ENCODE results near the gene DDC. TPM values are rescaled to one million over a fixed set of nuclear protein-coding genes. Genes with fewer than 3 reads are reported as not detected.
A peak's percentile ranks its signal among the peaks of the same experiment; 100 is the strongest.

DDC gene
- total RNA-seq, 1 donor from 2014 or later, result 3.0 TPM

- intact Hi-C loops (cut with DNase I), result no loop called here
- DNase-seq, result no peak
- H3K27ac ChIP-seq, result no peak overlapping the region
- H3K36me3 ChIP-seq, result no peaks in the 10 kb centered on the region
- H3K27me3 ChIP-seq (ENCODE audit: low read depth), result no peaks in the 10 kb centered on the region
- TF ChIP-seq, protein P1, sequence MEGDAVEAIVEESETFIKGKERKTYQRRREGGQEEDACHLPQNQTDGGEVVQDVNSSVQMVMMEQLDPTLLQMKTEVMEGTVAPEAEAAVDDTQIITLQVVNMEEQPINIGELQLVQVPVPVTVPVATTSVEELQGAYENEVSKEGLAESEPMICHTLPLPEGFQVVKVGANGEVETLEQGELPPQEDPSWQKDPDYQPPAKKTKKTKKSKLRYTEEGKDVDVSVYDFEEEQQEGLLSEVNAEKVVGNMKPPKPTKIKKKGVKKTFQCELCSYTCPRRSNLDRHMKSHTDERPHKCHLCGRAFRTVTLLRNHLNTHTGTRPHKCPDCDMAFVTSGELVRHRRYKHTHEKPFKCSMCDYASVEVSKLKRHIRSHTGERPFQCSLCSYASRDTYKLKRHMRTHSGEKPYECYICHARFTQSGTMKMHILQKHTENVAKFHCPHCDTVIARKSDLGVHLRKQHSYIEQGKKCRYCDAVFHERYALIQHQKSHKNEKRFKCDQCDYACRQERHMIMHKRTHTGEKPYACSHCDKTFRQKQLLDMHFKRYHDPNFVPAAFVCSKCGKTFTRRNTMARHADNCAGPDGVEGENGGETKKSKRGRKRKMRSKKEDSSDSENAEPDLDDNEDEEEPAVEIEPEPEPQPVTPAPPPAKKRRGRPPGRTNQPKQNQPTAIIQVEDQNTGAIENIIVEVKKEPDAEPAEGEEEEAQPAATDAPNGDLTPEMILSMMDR (IDR thresholded peaks at IDR 0.05), result no peak
- no peak for ATAC-seq
- H3K9me3 ChIP-seq, result no peaks in the 10 kb centered on the region
- H3K4me3 ChIP-seq, result no peak overlapping the region
- H3K4me1 ChIP-seq, result peaks cover 5% of the 10 kb centered on the region
These were observed 110.2 kb downstream of the DDC start for GRCh38 chr7:50454968-50455367.

- H3K4me3 ChIP-seq, result peak overlapping the region; percentile 79
- peak; percentile 62 to 66 for ATAC-seq
- peaks cover 15% of the 10 kb centered on the region for H3K36me3 ChIP-seq
- DNase-seq, result peak; percentile 61
- no peaks in the 10 kb centered on the region for H3K9me3 ChIP-seq
- TF ChIP-seq, protein P1 (IDR thresholded peaks at IDR 0.05), result no peak
- intact Hi-C loops (cut with DNase I), result no loop called here
- peak overlapping the region; percentile 85 for H3K27ac ChIP-seq
- H3K4me1 ChIP-seq, result peaks cover 15% of the 10 kb centered on the region
- no peaks in the 10 kb centered on the region for H3K27me3 ChIP-seq (ENCODE audit: low read depth)
These were observed 114.6 kb downstream of the DDC start for GRCh38 chr7:50450590-50451032.

DNA sequence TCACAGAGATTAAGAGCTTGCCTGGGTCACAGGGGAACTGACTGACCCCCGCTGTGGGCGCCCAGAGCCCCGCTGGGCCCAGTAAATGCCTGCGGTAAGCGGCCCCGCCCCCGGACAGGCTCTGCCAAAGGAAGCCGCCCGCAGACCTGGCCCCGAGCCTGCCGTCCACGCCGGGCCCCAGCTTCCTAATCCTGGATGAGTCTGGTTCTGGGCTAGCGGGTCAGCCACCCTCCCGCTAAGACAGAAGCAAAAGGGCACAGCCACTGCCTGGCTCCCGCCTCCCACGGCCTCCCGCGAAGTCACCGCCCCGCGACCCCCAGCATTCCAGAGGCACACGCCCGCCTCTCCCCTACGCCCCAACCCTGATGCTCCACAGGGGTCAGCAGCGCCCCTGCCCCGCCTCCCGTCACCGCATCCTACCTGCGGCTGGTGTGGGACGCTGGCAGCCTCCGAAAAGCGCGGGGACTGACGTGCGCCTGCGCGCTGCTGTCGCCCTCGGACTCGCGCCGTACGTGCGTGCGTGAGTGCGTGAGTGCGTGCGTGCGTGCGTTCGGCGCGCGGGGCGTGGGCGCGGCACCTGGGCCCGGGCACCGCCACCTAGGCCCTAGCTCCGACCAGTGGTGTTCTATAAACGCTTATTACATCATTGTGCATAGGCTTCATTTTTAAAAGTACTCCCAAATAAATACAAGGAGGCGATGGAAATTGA lies 115.2 kb downstream of the DDC start, which contains the start of gene FIGNL1:
Gene FIGNL1 (minus strand): TSS at position 470 of the 709 bp plus-strand sequence. CDS start 3,063 bp downstream, outside the sequence.
- Histone ChIP-seq H3K36me3 (peaks cover 20% of the 10 kb centered on the region), H3K27me3 (ENCODE audit: low read depth) (no peaks in the 10 kb centered on the region), H3K4me1 (peaks cover 15% of the 10 kb centered on the region), H3K4me3 (peak within 1 kb of the TSS; percentile 79), H3K9me3 (no peaks in the 10 kb centered on the region), H3K27ac (peak within 1 kb of the TSS; percentile 85)
- TF ChIP-seq, protein P1 (IDR thresholded peaks at IDR 0.05), result no peak
- peak; percentile 99 to 100 for ATAC-seq
- peak; percentile 90 for DNase-seq
- intact Hi-C loops (cut with DNase I), result no loop called here

- TF ChIP-seq, protein P1 (IDR thresholded peaks at IDR 0.05), result no peak
- ATAC-seq, result no peak
- DNase-seq, result no peak
- intact Hi-C loops (cut with DNase I), result no loop called here
- Histone ChIP-seq H3K4me1 (peaks cover 15% of the 10 kb centered on the region), H3K4me3 (peak overlapping the region; percentile 79), H3K27ac (no peak overlapping the region), H3K9me3 (no peaks in the 10 kb centered on the region), H3K27me3 (ENCODE audit: low read depth) (no peaks in the 10 kb centered on the region), H3K36me3 (peaks cover 21% of the 10 kb centered on the region)
These were observed 115.7 kb downstream of the DDC start for GRCh38 chr7:50449501-50449880.

GRCh38 chr7:50448823-50449222 lies 116.4 kb downstream of the DDC start:
- ATAC-seq, result no peak
- no peaks in the 10 kb centered on the region for H3K9me3 ChIP-seq
- intact Hi-C loops (cut with DNase I), result no loop called here
- H3K36me3 ChIP-seq, result peaks cover 21% of the 10 kb centered on the region
- DNase-seq, result no peak
- no peaks in the 10 kb centered on the region for H3K27me3 ChIP-seq (ENCODE audit: low read depth)
- no peak overlapping the region for H3K4me3 ChIP-seq
- H3K27ac ChIP-seq, result no peak overlapping the region
- peaks cover 15% of the 10 kb centered on the region for H3K4me1 ChIP-seq
- TF ChIP-seq, protein P1 (IDR thresholded peaks at IDR 0.05), result no peak

Measured in lower lobe of right lung (tissue), 2 donors.